Neuronal stem cell (in vitro differentiated cells): ENCODE results near the gene CD300C.
"Not testable (repeated sequence)": the region's sequence is repeated elsewhere in the genome, so short reads cannot be mapped to it uniquely, and the experiment has no call there.

Source experiments
- DNase-seq: peaks from one replicate; pipeline ENCODE4 v3.0.0-alpha.2; 2013; ENCODE audit warnings: low spot score
- H2AFZ ChIP-seq: one replicate; pipeline ENCODE4 v1.6.1; 2013; ENCODE audit warnings: mild to moderate bottlenecking, low read length, inconsistent platforms
- H2AK5ac ChIP-seq: 2 replicates; pipeline ENCODE4 v1.6.1; 2013; ENCODE audit warnings: low read depth, mild to moderate bottlenecking, inconsistent platforms, low read length, moderate library complexity, mixed read lengths
- H2BK120ac ChIP-seq: 2 replicates; pipeline ENCODE4 v1.6.1; 2013; ENCODE audit warnings: low read depth, mild to moderate bottlenecking, inconsistent platforms, low read length, moderate library complexity, mixed read lengths
- H2BK12ac ChIP-seq: one replicate; pipeline ENCODE4 v1.6.1; 2013; ENCODE audit warnings: low read length, inconsistent platforms
- H2BK15ac ChIP-seq: 2 replicates; pipeline ENCODE4 v1.6.1; 2013; ENCODE audit warnings: mild to moderate bottlenecking, low read length, inconsistent platforms, mixed read lengths
- H2BK5ac ChIP-seq: one replicate; pipeline ENCODE4 v1.6.1; 2013; ENCODE audit warnings: inconsistent platforms, mild to moderate bottlenecking, low read length, moderate library complexity
- H3K14ac ChIP-seq: one replicate; pipeline ENCODE4 v1.6.1; 2013; ENCODE audit warnings: low read length, inconsistent platforms
- H3K18ac ChIP-seq: 2 replicates; pipeline ENCODE4 v1.6.1; 2013; ENCODE audit warnings: low read length, inconsistent platforms
- H3K23ac ChIP-seq: 2 replicates; pipeline ENCODE4 v1.6.1; 2013; ENCODE audit warnings: low read depth, mild to moderate bottlenecking, mixed read lengths, low read length, inconsistent platforms; ENCODE audit not compliant: poor library complexity
- H3K27ac ChIP-seq: replicated peaks from 3 replicates; pipeline ENCODE4 v1.5.1; 2013; ENCODE audit warnings: low read length, inconsistent platforms
- H3K27me3 ChIP-seq, 3 experiments: 2 replicates each; pipeline ENCODE4 v1.6.1; 2013; ENCODE audit warnings: low read length in 3 of 3, mild to moderate bottlenecking in 2 of 3, inconsistent platforms in 1 of 3, low read depth in 1 of 3, mixed read lengths in 1 of 3, moderate library complexity in 1 of 3; ENCODE audit not compliant: control insufficient read depth in 3 of 3, insufficient read depth in 3 of 3
- H3K36me3 ChIP-seq, 2 donors: replicated peaks in 1 of 2; 2 replicates each; pipeline ENCODE4 v1.6.1; 2013; ENCODE audit warnings: low read length in 2 of 2; ENCODE audit not compliant: control insufficient read depth in 2 of 2, insufficient read depth in 2 of 2
- H3K4ac ChIP-seq: 2 replicates; pipeline ENCODE4 v1.6.1; 2013; ENCODE audit warnings: inconsistent platforms, mild to moderate bottlenecking, low read length, moderate library complexity
- H3K4me1 ChIP-seq, 2 donors: 1 replicate in 1 of 2; 2 replicates in 1 of 2; pipeline ENCODE4 v1.6.1; 2013; ENCODE audit warnings: low read length in 2 of 2, low read depth in 1 of 2; ENCODE audit not compliant: control insufficient read depth in 2 of 2, insufficient read depth in 1 of 2
- H3K4me2 ChIP-seq: one replicate; pipeline ENCODE4 v1.6.1; 2013; ENCODE audit warnings: mild to moderate bottlenecking, low read length, inconsistent platforms; ENCODE audit not compliant: insufficient read depth, poor library complexity, severe bottlenecking
- H3K4me3 ChIP-seq, 2 donors: 2 replicates each; pipeline ENCODE4 v1.5.1; 2013; ENCODE audit warnings: low read length in 2 of 2, mild to moderate bottlenecking in 2 of 2, inconsistent platforms in 1 of 2, moderate library complexity in 1 of 2
- H3K79me1 ChIP-seq: one replicate; pipeline ENCODE4 v1.6.1; 2013; ENCODE audit warnings: low read depth, mild to moderate bottlenecking, inconsistent platforms, low read length, moderate library complexity
- H3K9ac ChIP-seq: one replicate; pipeline ENCODE4 v1.6.1; 2013; ENCODE audit warnings: mild to moderate bottlenecking, low read depth, low read length, inconsistent platforms; ENCODE audit not compliant: poor library complexity
- H3K9me3 ChIP-seq, 2 donors: replicated peaks in 1 of 2; 2 replicates each; pipeline versions ENCODE3 to v1.6.1; 2013; ENCODE audit warnings: low read length in 2 of 2, mild to moderate bottlenecking in 2 of 2, inconsistent platforms in 1 of 2, low read depth in 1 of 2, mixed read lengths in 1 of 2, moderate library complexity in 1 of 2; ENCODE audit not compliant: control insufficient read depth in 2 of 2, insufficient read depth in 1 of 2
- H4K8ac ChIP-seq: one replicate; pipeline ENCODE4 v1.6.1; 2013; ENCODE audit warnings: low read depth, mild to moderate bottlenecking, inconsistent platforms, low read length, moderate library complexity
- H4K91ac ChIP-seq: one replicate; pipeline ENCODE4 v1.6.1; 2013; ENCODE audit warnings: low read length, low read depth, mild to moderate bottlenecking, inconsistent platforms; ENCODE audit not compliant: poor library complexity
- WGBS, 2 donors: extraction: QIAGEN DNeasy Blood & Tissue Kit; methylation state at CpG; one replicate each; pipeline ENCODE4 v1.1.7; 2013; ENCODE audit warnings: missing lambda C conversion rate in 2 of 2, mixed read lengths in 1 of 2; ENCODE audit not compliant: insufficient read length in 2 of 2, insufficient replicate concordance in 1 of 2; ENCODE audit errors: extremely low coverage in 2 of 2; 5-methylcytosine and 5-hydroxymethylcytosine counted together

The CD300C gene

DNA sequence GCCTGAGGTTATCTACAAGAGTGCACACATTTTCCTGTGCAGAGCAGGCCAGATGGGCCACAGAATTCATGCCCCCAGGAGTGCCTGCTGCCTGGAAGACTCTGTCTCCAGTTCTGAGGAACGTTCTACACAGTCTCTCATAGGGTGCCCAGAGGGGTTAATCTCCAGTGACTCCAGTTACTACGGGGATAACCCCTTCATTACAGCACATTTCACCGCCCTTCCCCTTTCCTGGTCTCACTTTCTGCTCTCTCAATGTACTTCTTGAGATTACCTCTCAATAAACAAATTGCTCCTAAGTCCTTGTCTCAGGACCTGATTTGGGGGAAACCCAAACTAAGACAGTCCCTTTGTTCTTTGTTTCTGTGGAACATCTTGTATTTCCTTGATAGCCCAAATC, 15.7 kb upstream of the CD300C start:
- H3K79me1 ChIP-seq = no peaks in the 10 kb centered on the region
- H3K9me3 ChIP-seq = peaks cover 0 to 2% of the 10 kb centered on the region in 2 donors
- no peak overlapping the region for H2BK15ac ChIP-seq
- H3K27ac ChIP-seq = no peak overlapping the region
- H3K36me3 ChIP-seq = no peaks in the 10 kb centered on the region
- H3K9ac ChIP-seq = no peak overlapping the region
- H4K8ac ChIP-seq = no peak overlapping the region
- H3K18ac ChIP-seq = no peak overlapping the region
- no peak overlapping the region for H3K23ac ChIP-seq
- H3K14ac ChIP-seq = no peak overlapping the region
- H2BK5ac ChIP-seq = no peak overlapping the region
- no peak overlapping the region for H4K91ac ChIP-seq
- DNase-seq = no peak
- no peak overlapping the region for H2BK120ac ChIP-seq
- H3K4me1 ChIP-seq = peaks cover 0 to 1% of the 10 kb centered on the region in 2 donors
- WGBS, 2 donors = no CpG with 5 or more reads among the region's 3 CpGs
- H3K4me2 ChIP-seq = no peak overlapping the region
- H2AK5ac ChIP-seq = no peak overlapping the region
- H2AFZ ChIP-seq = no peak overlapping the region
- no peak overlapping the region for H2BK12ac ChIP-seq
- no peak overlapping the region for H3K4ac ChIP-seq
- no peak overlapping the region for H3K4me3 ChIP-seq
- H3K27me3 ChIP-seq = no peaks in the 10 kb centered on the region

DNA sequence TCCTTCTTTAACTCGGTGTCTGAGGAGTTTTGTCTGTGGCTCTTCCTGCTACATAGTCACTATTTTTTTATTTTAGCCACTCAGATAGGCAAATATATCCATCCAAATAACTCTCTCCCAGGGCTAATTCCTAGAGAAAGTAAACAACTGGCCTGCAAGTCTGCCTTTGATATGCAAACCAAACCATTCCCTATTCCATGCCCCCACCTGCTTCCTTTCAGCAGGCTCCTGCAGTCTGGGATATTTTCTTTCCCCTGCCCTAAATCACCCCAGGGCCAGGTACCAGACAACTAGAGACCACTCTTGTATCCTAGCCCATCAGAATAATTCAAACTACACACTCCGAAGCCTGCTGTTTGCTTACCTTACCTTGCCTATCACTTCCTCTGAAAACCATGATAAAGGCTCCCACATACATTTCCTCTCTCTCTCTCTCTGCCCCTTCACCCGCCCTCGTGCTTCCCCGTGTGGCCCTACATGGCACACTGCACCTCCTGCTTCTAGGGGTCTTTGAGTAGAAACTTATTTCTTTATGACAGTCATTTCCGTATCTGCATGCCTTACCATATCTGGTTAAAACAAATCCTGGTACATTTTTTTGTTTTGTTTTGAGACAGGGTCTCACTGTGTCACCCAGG, 13.1 kb upstream of the CD300C start:
- Histone ChIP-seq H3K4me2 (no peak overlapping the region), H2AK5ac (no peak overlapping the region), H3K23ac (no peak overlapping the region), H3K4ac (no peak overlapping the region), H3K14ac (no peak overlapping the region), H2BK12ac (no peak overlapping the region), H3K18ac (no peak overlapping the region), H3K79me1 (no peaks in the 10 kb centered on the region), H4K8ac (no peak overlapping the region), H3K36me3 (no peaks in the 10 kb centered on the region), H2AFZ (no peak overlapping the region), H2BK15ac (no peak overlapping the region), H3K4me1 (no peaks in the 10 kb centered on the region), H3K27ac (no peak overlapping the region), H2BK120ac (no peak overlapping the region), H3K9me3 (peaks cover 0 to 2% of the 10 kb centered on the region in 2 donors), H3K27me3 (peaks cover 0 to 4% (median 0%) of the 10 kb centered on the region in 3 experiments), H2BK5ac (no peak overlapping the region), H4K91ac (no peak overlapping the region), H3K4me3 (no peak overlapping the region), H3K9ac (no peak overlapping the region)
- WGBS, 2 donors = no CpG with 5 or more reads among the region's 6 CpGs
- no peak for DNase-seq

DNA sequence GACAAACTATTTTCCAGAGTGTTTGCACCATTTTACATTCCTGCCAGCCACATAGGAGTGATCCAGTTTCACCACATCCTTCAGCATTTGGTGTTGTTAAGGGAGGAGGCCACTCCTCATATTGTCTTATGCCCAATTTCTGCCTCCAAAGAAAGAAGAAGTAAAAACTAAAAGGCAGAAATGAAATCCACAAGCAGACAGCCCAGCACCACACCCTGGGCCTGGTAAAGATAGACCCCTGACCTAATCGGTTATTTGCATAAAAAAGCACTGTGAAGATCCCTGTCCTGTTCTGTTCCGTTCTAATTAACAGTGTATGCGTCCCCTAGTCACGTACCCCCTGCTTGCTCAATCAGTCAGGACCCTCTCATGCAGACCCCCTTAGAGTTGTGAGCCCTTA, 12.5 kb upstream of the CD300C start:
- H3K27ac ChIP-seq, H3K18ac ChIP-seq, H3K36me3 ChIP-seq, H3K4me2 ChIP-seq, DNase-seq, H2BK120ac ChIP-seq, H3K4me1 ChIP-seq, H3K27me3 ChIP-seq, H3K23ac ChIP-seq, H2BK15ac ChIP-seq, H4K91ac ChIP-seq, H3K14ac ChIP-seq, H2AK5ac ChIP-seq, H2BK5ac ChIP-seq, H3K79me1 ChIP-seq, H3K9ac ChIP-seq, H3K4me3 ChIP-seq, H2BK12ac ChIP-seq, H4K8ac ChIP-seq, H2AFZ ChIP-seq, H3K9me3 ChIP-seq, H3K4ac ChIP-seq: not testable (repeated sequence)
- WGBS, 2 donors = no CpG with 5 or more reads among the region's 4 CpGs

DNA sequence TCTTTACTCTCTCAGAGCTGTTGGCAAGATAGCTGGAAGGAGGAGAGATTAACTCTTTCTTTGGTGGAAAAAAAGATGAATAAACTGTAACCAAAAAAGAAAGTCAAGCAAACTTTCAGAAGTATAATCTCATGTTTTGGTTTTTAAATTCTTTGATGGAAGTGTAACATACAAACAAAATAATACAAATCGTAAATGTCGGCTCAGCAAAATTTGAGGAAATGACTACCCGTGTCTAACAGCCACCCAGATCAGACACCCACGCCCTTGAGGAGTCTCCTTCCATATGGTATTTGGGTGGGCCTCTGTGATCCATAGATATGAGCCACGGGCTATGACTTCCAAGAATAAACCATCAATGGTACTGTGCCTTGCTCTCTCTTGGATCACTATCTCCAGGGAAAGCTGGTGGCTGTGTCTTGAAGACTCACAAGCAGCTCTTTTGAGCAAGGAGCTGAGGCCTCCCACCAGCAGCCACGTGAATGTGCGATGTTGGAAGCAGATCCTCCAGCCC, 9.6 kb upstream of the CD300C start:
- Histone ChIP-seq H4K8ac (no peak overlapping the region), H2AFZ (no peak overlapping the region), H2BK12ac (no peak overlapping the region), H4K91ac (no peak overlapping the region), H3K4me2 (no peak overlapping the region), H3K23ac (no peak overlapping the region), H3K4me1 (peaks cover 0 to 3% of the 10 kb centered on the region in 2 donors), H3K36me3 (no peaks in the 10 kb centered on the region), H2BK120ac (no peak overlapping the region), H3K18ac (no peak overlapping the region), H3K79me1 (no peaks in the 10 kb centered on the region), H3K4ac (no peak overlapping the region), H3K27me3 (peaks cover 0 to 4% (median 0%) of the 10 kb centered on the region in 3 experiments), H3K9ac (no peak overlapping the region), H3K27ac (no peak overlapping the region), H3K14ac (no peak overlapping the region), H2BK5ac (no peak overlapping the region), H2BK15ac (no peak overlapping the region), H3K4me3 (no peak overlapping the region), H3K9me3 (no peaks in the 10 kb centered on the region), H2AK5ac (no peak overlapping the region)
- DNase-seq = no peak
- no CpG with 5 or more reads among the region's 7 CpGs for WGBS, 2 donors
